Activated T-cell treated with anti-CD3 and anti-CD28 coated beads, Interleukin-2, amount 50 U/mL, for 72 hours (primary cell): ENCODE measurements around the gene AADACL3. TPM values are rescaled to one million over a fixed set of nuclear protein-coding genes. Genes with fewer than 3 reads are reported as not detected.
"Not testable (repeated sequence)": the region's sequence is repeated elsewhere in the genome, so short reads cannot be mapped to it uniquely, and the experiment has no call there.

Experiments used
- ATAC-seq, 2 donors: fragments of 150-1000 bp; cut with Tn5 transposase; replicated peaks in 1 of 2; 2 replicates each; pipeline ENCODE4 v1.10.0; 2021; ENCODE audit warnings: moderate library complexity in 2 of 2, mild to moderate bottlenecking in 1 of 2
- DNase-seq, 2 donors: peaks; one replicate each; pipeline ENCODE4 v3.0.0; 2021 to 2022; ENCODE audit warnings: mixed read lengths in 1 of 2
- H3K27ac Mint-ChIP-seq: one replicate; pipeline ENCODE4 v1.8.0; 2022; ENCODE audit warnings: mild to moderate bottlenecking, moderate library complexity, mixed read lengths
- H3K27me3 Mint-ChIP-seq: one replicate; pipeline ENCODE4 v1.8.0; 2022; ENCODE audit warnings: low read depth, mixed read lengths
- H3K36me3 Mint-ChIP-seq, 2 donors: one replicate each; pipeline ENCODE4 v1.8.0; 2022; ENCODE audit warnings: mixed read lengths in 2 of 2, mild to moderate bottlenecking in 1 of 2; ENCODE audit not compliant: insufficient read depth in 2 of 2
- H3K4me1 Mint-ChIP-seq: one replicate; pipeline ENCODE4 v1.8.0; 2022; ENCODE audit warnings: low read depth, mixed read lengths
- H3K4me3 Mint-ChIP-seq, 2 donors: one replicate each; pipeline ENCODE4 v1.8.0; 2022; ENCODE audit warnings: mild to moderate bottlenecking in 2 of 2, mixed read lengths in 2 of 2, moderate library complexity in 2 of 2
- H3K9me3 Mint-ChIP-seq, 2 donors: one replicate each; pipeline ENCODE4 v1.8.0; 2022; ENCODE audit warnings: mixed read lengths in 2 of 2
- total RNA-seq, 2 donors: library from RNA; stranded (reverse); gene quantifications; one replicate each; pipeline ENCODE4 v1.2.3, GENCODE V29; 2022

Gene AADACL3
- total RNA-seq, 2 donors from 2014 or later: not detected

DNA sequence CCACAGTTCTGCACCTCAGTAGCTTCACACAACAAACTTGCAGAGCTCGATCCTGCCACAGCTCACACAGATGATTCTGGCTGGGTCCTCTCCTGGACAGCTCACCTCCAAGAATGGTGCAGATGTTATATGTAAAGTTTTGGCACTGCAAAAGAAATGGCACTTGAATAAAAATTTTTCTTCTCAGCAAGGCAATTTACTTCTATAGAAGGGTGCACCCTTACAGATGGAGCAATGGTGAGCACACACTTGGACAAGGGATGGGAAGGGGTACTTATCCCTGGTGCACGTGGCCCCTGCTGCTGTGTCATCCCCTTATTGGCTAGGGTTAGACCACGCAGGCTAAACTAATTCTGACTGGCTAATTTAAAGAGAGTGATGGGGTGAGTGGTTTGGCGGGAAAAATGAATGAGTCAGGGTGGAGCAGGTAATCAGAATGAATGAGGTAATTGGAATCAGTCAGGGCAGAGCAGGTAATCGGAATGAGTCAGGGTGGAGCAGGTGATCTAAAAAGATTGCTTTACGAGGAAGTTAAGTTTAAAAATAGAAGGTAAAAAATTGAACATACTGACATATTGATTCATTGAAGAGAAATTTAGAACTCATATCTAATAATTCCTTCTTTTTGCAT lies 12.0 kb upstream of the AADACL3 start:
- ATAC-seq: no peak
- Mint-ChIP-seq H3K4me1 (no peaks in the 10 kb centered on the region), H3K27ac (no peak overlapping the region), H3K9me3 (peaks cover 9 to 13% of the 10 kb centered on the region in 2 donors), H3K4me3 (no peak overlapping the region), H3K27me3 (peaks cover 47% of the 10 kb centered on the region), H3K36me3 (peaks cover 7% of the 10 kb centered on the region in 2 donors)
- DNase-seq: no peak

DNA sequence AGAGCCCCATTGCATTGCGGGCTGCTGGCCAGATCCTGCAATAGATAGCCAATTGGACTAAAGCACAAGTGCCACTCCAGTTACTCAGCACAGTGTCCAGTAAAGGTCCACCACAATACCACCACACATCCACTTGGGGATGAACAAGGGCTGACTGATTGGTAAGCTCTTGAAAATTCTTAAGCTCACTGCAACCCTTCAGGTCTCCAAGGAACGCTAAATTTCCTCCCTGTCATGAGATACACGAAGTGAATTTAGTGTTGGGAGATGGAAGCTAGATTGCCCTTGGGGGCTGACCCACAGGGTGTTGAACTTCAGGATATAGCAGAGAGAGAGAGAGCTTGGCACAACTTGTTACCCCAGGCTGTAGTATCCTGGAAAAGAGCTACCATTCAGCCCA lies 9.8 kb upstream of the AADACL3 start:
- Mint-ChIP-seq H3K4me1 (no peaks in the 10 kb centered on the region), H3K27ac (no peak overlapping the region), H3K9me3 (peaks cover 9 to 11% of the 10 kb centered on the region in 2 donors), H3K27me3 (peaks cover 26% of the 10 kb centered on the region), H3K4me3 (no peak overlapping the region), H3K36me3 (peaks cover 5 to 7% of the 10 kb centered on the region in 2 donors)
- DNase-seq: no peak
- ATAC-seq: no peak

DNA sequence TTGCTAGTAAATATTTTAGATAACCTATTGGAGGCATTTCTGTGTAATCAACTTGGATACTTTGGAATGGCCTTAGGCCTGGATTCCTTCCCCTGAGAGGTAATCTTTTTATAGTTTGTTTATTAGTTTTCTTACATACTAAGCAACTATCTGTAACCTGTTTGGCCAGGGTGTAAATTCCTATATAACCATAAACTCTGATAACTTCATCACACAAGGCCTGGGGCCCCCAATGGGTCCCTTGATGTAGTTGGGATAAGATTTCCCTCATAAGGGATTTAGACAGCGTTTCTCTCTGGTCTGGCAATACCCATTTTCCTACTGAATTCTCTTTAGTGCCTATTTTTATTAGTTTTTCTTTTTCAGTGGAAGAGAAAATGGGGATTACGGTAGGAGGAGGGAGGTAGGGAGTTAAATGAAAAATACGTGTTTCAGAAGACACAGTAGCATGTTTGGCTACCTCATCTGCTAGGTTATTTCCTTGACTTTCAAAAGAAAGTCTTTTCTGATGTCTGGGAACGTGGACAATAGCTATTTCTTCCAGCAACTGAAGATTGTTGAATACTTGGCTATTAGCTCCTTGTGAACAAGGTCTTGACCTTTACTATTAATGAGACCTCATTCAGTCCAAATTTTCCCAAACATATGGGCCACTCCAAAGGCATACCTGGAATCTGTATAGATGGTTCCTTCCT lies 7.4 kb upstream of the AADACL3 start:
- peaks cover 42% of the 10 kb centered on the region for H3K27me3 Mint-ChIP-seq
- H3K4me3 Mint-ChIP-seq: no peak overlapping the region
- DNase-seq (no peak), ATAC-seq (no peak)
- H3K4me1 Mint-ChIP-seq: no peaks in the 10 kb centered on the region
- H3K27ac Mint-ChIP-seq: no peak overlapping the region
- H3K36me3 Mint-ChIP-seq: peaks cover 2 to 3% of the 10 kb centered on the region in 2 donors
- peaks cover 6 to 7% of the 10 kb centered on the region in 2 donors for H3K9me3 Mint-ChIP-seq

DNA sequence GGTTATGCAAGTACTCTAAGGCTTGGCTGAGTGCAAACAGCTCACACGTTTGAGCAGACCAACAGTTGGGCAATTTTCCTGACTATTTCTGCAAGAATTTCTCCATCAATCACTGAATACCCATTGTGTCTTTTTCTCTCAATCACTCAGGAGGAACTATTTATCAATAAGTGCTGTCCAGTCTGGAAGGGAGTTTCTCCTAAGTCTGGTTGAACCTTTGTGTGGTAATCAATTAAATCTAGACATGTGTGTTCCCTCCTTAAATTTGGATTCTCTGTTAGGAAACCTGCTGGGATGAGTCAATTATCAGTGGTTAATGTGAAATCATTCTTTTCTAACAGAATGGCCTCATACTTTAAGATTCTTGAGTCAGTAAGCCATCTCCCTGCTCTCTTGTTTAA lies 6.8 kb upstream of the AADACL3 start:
- Mint-ChIP-seq H3K4me1 (no peaks in the 10 kb centered on the region), H3K4me3 (no peak overlapping the region), H3K27me3 (peaks cover 47% of the 10 kb centered on the region), H3K36me3 (peaks cover 2% of the 10 kb centered on the region in 2 donors), H3K9me3 (peaks cover 1 to 5% of the 10 kb centered on the region in 2 donors), H3K27ac (no peak overlapping the region)
- DNase-seq: no peak
- ATAC-seq: no peak

DNA sequence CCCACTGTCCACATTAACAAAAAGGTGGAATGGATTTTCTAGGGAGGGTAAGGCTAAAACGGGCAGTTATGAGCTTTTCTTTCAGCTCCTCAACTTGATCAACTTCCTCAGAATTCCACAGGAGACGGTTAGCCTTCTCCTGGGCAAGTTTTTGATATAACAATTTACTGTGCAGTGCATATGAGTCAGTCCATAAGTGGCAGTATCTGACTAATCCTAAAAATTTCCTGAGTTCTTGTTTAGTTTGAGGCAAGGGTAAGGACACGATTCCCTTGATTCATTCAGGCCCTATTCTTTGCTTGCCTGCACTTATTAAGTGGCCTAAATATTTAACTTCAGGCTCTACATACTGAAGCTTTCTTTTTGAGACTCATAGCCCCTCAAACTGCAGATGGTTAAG lies 6.2 kb upstream of the AADACL3 start:
- ATAC-seq: no peak
- peaks cover 0 to 2% of the 10 kb centered on the region in 2 donors for H3K36me3 Mint-ChIP-seq

DNA sequence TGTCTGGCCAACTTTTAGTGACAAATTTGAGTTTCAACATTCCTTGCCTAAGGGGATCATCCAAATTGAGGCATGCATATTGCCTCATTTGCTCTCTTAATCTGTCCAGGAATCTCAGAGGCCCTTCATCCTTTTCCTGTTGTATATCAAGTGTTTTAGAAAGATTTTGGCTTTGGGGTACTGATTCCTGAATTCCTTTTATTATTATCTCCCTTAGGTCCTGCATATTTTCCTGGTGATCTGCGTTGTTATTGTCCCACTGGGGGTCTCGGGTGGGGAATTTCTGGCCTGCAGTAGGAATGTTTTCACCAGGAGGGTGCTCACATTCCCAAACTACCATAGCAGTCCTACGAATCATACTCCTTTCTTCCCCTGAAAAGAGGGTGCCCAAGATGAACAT lies 4.4 kb upstream of the AADACL3 start:
- no peaks in the 10 kb centered on the region for H3K36me3 Mint-ChIP-seq
- H3K9me3 Mint-ChIP-seq: no peaks in the 10 kb centered on the region
- ATAC-seq (no peak), DNase-seq (no peak)
- H3K27me3 Mint-ChIP-seq: peaks cover 36% of the 10 kb centered on the region
- no peak overlapping the region for H3K27ac Mint-ChIP-seq
- no peaks in the 10 kb centered on the region for H3K4me1 Mint-ChIP-seq
- H3K4me3 Mint-ChIP-seq: no peak overlapping the region

More for the DNA sequence above, 6.2 kb upstream of the AADACL3 start:
- Mint-ChIP-seq H3K4me1 (no peaks in the 10 kb centered on the region), H3K27me3 (peaks cover 47% of the 10 kb centered on the region), H3K9me3 (peaks cover 0 to 4% of the 10 kb centered on the region in 2 donors), H3K4me3 (no peak overlapping the region), H3K27ac (no peak overlapping the region)
- no peak for DNase-seq

DNA sequence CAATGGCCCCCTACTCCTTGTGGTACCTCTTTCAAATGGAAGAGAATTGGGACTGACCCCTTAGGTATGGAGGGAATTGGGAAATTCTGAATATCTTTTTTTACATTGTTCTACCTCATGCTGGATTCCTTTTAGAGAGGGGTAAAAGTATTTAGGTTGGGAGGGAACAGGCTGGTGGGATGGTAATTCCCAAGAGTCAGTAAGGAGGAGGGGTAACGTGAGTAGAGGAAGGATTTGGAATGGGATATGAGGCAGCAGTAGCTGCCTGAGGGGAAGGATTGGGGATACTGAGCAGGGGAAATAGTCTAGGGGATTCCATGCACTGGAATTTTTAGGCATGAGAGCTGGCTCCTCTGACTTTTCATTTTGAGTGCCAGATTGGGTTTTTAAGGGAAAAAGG lies 3.8 kb upstream of the AADACL3 start:
- no peaks in the 10 kb centered on the region for H3K36me3 Mint-ChIP-seq
- DNase-seq (no peak), ATAC-seq (no peak)
- H3K4me3 Mint-ChIP-seq: no peak overlapping the region
- H3K27me3 Mint-ChIP-seq: peaks cover 32% of the 10 kb centered on the region
- no peaks in the 10 kb centered on the region for H3K9me3 Mint-ChIP-seq
- H3K4me1 Mint-ChIP-seq: no peaks in the 10 kb centered on the region
- H3K27ac Mint-ChIP-seq: no peak overlapping the region

DNA sequence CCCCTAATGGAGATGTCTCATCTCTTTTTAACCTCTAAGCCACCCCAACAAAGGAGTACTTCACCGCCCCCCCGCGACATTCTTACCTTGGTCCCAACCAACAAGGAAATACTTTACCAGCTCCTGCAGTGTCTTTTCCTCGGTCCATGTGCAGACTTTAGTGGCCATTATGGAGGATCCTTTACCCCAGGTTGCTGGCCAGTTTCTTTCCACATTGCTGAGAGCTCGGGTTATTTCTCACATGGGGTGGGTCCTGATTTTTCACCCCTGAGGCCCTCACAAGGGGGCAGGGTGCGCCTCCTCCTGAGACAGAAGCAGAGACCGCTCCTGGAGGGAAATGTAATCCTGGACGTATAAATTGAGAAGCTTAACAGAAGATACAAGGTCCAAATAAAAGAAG lies 3.0 kb upstream of the AADACL3 start:
- peaks cover 26% of the 10 kb centered on the region for H3K27me3 Mint-ChIP-seq
- no peak for ATAC-seq

DNA sequence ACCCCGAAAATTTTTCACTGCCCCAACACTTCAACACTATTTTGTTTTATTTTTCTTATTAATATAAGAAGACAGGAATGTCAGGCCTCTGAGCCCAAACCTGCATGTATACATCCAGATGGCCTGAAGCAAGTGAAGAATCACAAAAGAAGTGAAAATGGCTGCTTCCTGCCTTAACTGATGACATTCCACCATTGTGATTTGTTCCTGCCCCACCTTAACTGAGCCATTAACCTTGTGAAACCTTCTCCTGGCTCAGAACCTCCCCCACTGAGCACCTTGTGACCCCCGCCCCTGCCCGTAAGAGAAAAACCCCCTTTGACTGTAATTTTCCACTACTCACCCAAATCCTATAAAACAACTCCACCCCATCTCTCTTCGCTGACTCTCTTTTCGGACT lies 2.3 kb upstream of the AADACL3 start:
- H3K4me1 Mint-ChIP-seq, H3K9me3 Mint-ChIP-seq, H3K36me3 Mint-ChIP-seq, H3K4me3 Mint-ChIP-seq, ATAC-seq, DNase-seq, H3K27ac Mint-ChIP-seq: not testable (repeated sequence)
- peaks cover 26% of the 10 kb centered on the region for H3K27me3 Mint-ChIP-seq

More for the DNA sequence above, 3.0 kb upstream of the AADACL3 start:
- Mint-ChIP-seq H3K27ac (no peak overlapping the region), H3K4me1 (no peaks in the 10 kb centered on the region), H3K36me3 (no peaks in the 10 kb centered on the region), H3K9me3 (no peaks in the 10 kb centered on the region), H3K4me3 (no peak overlapping the region)
- no peak for DNase-seq

DNA sequence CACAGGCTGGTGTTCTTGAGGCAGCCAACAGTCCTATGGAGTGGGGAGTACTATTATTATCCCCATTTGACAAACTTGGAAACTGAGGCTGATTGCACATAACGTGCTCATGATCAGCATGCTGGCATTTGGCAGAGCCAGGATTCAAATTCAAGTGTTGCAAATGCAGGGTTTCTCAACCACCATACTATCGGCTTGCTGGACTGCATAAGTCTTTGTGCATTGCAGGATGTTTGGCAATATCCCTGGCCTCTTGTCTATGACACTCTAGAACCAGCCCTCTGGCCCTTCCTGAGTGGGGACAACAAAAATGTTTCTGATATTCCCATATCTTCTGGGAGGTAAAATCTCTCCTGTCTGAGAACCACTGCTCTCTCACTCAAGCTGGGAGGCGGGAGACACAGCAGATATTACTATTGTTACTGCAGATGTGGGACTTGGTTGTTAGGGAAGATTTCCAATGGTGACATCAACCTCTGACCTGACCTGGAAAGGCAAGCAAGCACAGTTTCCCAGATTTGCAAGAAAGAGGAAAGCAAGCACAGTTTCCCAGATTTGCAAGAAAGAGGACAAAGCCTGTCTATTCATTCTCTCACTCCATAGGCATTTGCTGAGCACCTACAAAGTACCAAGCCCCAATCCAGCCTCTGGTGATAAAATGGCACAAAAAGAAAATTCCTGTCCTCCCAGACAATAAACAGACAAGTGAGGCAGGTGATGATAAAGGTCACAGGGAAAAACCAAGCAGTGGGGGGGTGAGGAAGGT lies 1.0 kb upstream of the AADACL3 start:
- ATAC-seq (no peak), DNase-seq (no peak)
- Mint-ChIP-seq H3K9me3 (no peaks in the 10 kb centered on the region), H3K4me1 (no peaks in the 10 kb centered on the region), H3K36me3 (no peaks in the 10 kb centered on the region), H3K4me3 (no peak overlapping the region), H3K27me3 (peaks cover 33% of the 10 kb centered on the region), H3K27ac (no peak overlapping the region)

DNA sequence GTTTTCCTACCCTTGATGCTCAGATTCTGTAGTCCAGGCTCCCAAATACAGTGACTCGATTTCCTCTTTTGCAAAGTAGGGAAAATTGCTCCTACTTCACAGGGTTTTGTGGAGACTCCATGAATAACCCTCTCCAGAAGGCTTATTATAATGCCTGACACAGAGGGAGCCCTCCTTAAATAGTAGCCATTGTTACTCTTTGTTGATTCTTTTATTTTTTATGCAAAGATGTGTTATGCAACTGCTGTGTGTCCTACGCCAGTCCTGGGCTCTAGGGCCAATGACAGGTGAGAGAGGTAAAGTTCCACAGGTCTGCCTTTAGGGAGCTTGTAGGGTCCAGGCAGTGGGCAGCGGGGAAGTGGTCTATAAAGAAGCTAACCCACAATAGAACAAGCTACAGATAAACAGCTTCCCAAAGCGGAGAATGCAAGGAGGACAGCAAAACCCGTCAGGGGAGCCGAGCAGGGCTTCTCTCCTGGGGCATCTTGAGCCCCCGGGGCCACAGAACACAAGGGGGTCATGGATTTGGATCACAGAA lies 1.5 kb downstream of the AADACL3 start:
- Mint-ChIP-seq H3K27me3 (peaks cover 26% of the 10 kb centered on the region), H3K4me1 (no peaks in the 10 kb centered on the region), H3K36me3 (no peaks in the 10 kb centered on the region), H3K27ac (no peak overlapping the region), H3K4me3 (no peak overlapping the region), H3K9me3 (no peaks in the 10 kb centered on the region)
- ATAC-seq (no peak), DNase-seq (no peak)

DNA sequence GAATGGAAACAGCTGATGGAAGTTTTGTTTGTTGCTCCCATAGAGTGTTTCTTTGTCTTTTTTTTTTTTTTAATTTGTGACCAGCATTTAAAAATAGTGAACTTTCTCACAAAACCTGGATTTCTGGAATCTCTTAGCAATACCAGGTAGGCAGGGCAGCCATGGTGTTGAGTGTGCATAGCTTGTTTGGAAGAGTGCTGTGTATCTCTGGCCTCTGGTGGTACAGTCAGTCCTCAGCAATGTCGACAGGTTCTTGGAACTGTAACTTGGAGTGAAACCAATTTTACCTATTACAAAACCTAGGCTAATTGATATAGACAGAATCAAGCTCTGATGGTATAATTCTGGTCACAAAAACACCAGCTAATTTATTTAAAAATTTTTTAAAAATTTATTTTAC lies 6.7 kb downstream of the AADACL3 start:
- H3K27ac Mint-ChIP-seq: no peak overlapping the region
- no peaks in the 10 kb centered on the region for H3K36me3 Mint-ChIP-seq
- no peak overlapping the region for H3K4me3 Mint-ChIP-seq
- H3K9me3 Mint-ChIP-seq: no peaks in the 10 kb centered on the region
- ATAC-seq (no peak), DNase-seq (no peak)
- H3K4me1 Mint-ChIP-seq: no peaks in the 10 kb centered on the region
- H3K27me3 Mint-ChIP-seq: peaks cover 52% of the 10 kb centered on the region

DNA sequence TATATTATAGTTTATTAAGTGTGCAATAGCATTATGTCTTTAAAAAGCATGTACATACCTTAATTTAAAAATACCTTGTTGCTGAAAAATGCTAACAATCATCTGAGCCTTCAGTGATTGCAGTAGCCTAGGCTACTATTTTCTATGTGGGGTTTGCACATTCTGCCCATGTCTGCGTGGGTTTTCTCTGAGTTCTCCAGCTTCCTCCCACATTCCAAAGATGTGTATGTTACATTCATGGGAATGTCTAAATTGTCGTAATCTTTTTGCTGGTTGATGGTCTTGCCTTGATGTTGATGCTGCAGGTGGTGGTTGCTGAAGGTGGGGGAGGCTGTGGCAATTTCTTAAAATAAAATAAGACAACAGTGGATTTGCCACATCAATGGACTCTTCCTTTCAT lies 12.5 kb downstream of the AADACL3 start:
- ATAC-seq (no peak), DNase-seq (no peak)
- H3K4me1 Mint-ChIP-seq: no peaks in the 10 kb centered on the region
- peaks cover 2 to 8% of the 10 kb centered on the region in 2 donors for H3K36me3 Mint-ChIP-seq
- H3K9me3 Mint-ChIP-seq: peaks cover 9 to 10% of the 10 kb centered on the region in 2 donors
- no peak overlapping the region for H3K4me3 Mint-ChIP-seq
- H3K27ac Mint-ChIP-seq: no peak overlapping the region
- H3K27me3 Mint-ChIP-seq: peaks cover 78% of the 10 kb centered on the region
